Measurements from ENCODE around the gene C1QTNF5.
"Not testable (repeated sequence)": the region's sequence is repeated elsewhere in the genome, so short reads cannot be mapped to it uniquely, and the experiment has no call there.

DNA sequence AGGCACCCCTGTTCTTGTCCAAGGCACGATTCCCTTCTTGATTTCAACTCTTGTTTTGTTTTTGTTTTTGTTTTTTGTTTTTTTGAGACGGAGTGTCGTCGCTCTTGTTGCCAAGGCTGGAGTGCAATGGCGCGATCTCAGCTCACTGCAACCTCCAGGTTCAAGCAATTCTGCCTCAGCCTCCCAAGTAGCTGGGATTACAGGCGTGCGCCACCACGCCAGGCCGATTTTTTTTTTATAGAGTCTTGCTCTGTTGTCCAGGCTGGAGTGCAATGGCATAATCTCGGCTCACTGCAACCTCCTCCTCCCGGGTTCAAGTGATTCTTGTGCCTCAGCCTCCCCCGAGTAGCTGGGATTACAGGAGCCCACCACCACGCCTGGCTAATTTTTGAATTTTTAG, 41.8 kb upstream of the C1QTNF5 start:
- not testable (repeated sequence) for TF ChIP-seq EZH2phosphoT487 (IDR thresholded peaks at IDR 0.05; ENCODE audit: insufficient read depth, low read depth); EZH2 (IDR thresholded peaks at IDR 0.05; ENCODE audit: insufficient read depth, poor library complexity, severe bottlenecking)

Measured in GM23248 (cell line).